ENCODE data around the gene TMEM163.

Gene TMEM163

DNA sequence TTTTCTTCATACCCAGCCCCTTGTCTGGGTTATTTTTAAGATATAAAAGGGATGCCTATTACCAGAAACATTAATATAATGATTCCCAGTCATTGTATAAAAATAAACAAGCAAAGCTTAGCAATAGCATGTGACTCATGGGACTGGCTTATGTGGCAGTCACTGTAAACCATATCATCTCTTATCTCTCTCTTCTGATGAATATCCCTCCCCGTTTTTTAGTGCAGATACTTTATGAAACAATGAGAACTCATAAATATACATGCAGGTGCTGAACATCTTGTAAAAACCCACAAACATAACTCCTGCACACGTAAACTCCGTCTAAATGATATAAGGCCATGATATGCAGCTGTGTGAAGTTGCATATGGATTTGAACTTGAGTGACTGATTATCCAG lies 310.0 kb downstream of the TMEM163 start:
- DNase-seq (ENCODE audit: low spot score), result peak; percentile 34

DNA sequence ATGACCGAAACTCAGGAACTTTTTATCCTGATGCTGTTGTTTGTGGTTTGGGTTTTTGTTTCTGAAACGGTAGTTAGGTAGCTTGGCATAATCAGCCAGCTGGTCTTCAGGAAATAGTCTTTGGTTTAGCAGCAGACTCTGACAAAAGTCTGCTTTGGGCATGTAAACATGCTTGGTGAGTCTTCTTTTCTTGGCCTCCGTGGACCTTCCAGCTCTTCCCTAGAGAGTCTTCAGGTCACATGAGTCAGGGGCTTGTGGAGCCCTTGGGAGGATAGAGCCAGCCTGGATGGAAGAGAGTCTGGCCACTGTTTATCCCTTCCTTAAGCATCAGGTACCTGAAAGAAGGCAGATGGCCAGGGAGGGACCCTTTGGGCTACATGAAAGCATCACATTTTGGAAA lies 310.4 kb downstream of the TMEM163 start:
- DNase-seq (ENCODE audit: low spot score), result no peak

- DNase-seq (ENCODE audit: low spot score), result no peak
Measured at GRCh38 chr2:134407154-134407890, 311.5 kb downstream of the TMEM163 start.

DNA sequence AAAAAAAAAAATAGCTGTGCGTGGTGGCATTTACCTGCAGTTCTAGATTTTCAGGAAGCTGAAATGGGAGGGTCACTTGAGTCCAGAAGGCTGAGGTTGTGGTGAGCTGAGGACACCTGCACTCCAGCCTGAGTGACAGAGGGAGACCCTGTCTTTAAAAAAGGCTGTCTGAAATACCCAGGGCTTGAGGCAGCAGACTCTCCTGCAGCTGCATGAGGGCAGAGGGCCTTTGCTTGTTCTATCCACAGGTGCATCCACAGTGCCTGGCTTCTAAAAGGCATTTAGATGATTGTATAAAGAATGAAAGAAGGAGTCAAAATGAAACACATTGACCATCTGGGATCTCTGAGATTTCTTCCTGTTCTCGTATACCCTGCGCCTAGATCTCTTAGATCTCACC lies 312.1 kb downstream of the TMEM163 start:
- no peak for DNase-seq (ENCODE audit: low spot score)

GRCh38 chr2:134406311-134406710 lies 312.5 kb downstream of the TMEM163 start:
- DNase-seq (ENCODE audit: low spot score), result no peak

Data from CD4-positive, alpha-beta T cell treated with Interleukin-15 for 4 hours (primary cell).